Measurements from ENCODE around the gene SEC23B. TPM values are rescaled to one million over a fixed set of nuclear protein-coding genes. Genes with fewer than 3 reads are reported as not detected.

Gene SEC23B
- total RNA-seq, 2 donors from 2014 or later = 56.5 to 77.8 TPM

DNA sequence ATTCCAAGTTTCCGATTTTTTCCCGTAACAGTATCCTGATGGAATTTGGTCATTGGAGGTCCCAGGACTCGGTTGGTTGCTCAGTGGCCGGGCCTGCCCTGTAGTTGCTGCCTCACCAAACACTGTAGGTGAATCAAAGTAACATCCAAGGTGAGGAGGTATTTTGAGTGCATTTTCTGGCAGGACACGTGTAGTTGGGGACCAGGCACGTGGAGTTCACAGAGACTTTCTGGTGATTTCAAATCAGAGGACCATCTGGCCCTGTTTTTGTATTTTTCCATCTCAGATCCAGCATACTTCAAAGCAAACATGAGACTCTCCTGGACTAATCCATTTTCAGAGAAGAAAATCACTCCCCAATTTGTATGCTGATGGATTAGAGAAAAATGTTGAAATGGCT, 70.2 kb downstream of the SEC23B start:
- Histone ChIP-seq H3K4me1 (no peaks in the 10 kb centered on the region), H3K4me3 (no peak overlapping the region), H3K27ac (no peak overlapping the region), H3K9ac (ENCODE audit: low read depth in 2 of 2, low read length in 2 of 2) (no peak overlapping the region), H3K36me3 (no peaks in the 10 kb centered on the region), H3K9me3 (no peaks in the 10 kb centered on the region), H3K27me3 (no peaks in the 10 kb centered on the region)
- intact Hi-C loops (cut with DNase I) = loop anchor here (10.0 kb wide), 1 partner anchor 163 kb away; no protein-coding TSS in a partner anchor
- DNase-seq = no peak
- TF ChIP-seq, protein P1, sequence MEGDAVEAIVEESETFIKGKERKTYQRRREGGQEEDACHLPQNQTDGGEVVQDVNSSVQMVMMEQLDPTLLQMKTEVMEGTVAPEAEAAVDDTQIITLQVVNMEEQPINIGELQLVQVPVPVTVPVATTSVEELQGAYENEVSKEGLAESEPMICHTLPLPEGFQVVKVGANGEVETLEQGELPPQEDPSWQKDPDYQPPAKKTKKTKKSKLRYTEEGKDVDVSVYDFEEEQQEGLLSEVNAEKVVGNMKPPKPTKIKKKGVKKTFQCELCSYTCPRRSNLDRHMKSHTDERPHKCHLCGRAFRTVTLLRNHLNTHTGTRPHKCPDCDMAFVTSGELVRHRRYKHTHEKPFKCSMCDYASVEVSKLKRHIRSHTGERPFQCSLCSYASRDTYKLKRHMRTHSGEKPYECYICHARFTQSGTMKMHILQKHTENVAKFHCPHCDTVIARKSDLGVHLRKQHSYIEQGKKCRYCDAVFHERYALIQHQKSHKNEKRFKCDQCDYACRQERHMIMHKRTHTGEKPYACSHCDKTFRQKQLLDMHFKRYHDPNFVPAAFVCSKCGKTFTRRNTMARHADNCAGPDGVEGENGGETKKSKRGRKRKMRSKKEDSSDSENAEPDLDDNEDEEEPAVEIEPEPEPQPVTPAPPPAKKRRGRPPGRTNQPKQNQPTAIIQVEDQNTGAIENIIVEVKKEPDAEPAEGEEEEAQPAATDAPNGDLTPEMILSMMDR (IDR thresholded peaks at IDR 0.05) = no peak

DNA sequence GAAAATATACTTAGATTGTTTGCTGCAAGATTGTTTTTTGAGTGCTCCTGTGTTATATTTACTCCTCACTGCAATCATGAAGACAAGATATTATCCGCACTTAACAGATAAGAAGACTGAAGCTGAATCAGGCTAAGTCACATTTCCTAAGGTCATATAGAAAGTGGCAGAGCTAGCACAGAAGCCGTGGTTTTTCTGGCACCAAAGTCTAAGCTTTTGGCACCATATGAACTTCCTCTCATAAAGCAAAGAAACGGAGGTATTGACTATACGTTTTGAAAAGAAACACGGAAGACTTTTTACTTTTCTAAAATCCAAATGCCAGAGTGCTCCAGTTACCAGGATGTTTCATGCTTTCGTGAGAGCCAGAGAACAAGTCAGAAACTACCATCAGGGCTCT, 70.8 kb downstream of the SEC23B start:
- Histone ChIP-seq H3K9me3 (no peaks in the 10 kb centered on the region), H3K27me3 (no peaks in the 10 kb centered on the region), H3K36me3 (no peaks in the 10 kb centered on the region), H3K4me3 (no peak overlapping the region), H3K4me1 (no peaks in the 10 kb centered on the region), H3K27ac (no peak overlapping the region), H3K9ac (ENCODE audit: low read depth in 2 of 2, low read length in 2 of 2) (no peak overlapping the region)
- TF ChIP-seq, protein P1 (IDR thresholded peaks at IDR 0.05) = no peak
- intact Hi-C loops (cut with DNase I) = loop anchor here (10.0 kb wide), 1 partner anchor 164 kb away; no protein-coding TSS in a partner anchor
- no peak for DNase-seq

DNA sequence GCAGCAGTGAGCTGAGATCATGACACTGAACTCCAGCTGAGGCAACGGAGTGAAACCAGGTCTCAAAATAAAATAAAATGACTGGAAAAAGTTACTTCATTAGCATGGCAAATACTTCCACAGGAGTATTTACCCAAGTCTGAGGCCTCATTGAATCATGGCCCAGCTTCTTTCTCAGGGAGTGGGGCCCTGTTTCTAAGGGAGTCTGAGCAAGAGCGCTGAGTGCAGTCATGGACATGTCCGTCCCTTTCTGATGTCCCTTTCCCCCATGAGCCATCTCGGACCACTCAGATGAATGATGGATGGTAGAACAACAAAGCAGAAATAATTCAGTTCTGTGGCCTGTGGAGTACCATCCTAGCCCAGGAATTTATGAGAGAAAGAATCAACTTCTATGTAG, 72.3 kb downstream of the SEC23B start:
- TF ChIP-seq, protein P1 (IDR thresholded peaks at IDR 0.05) = no peak
- Histone ChIP-seq H3K4me3 (no peak overlapping the region), H3K36me3 (no peaks in the 10 kb centered on the region), H3K27me3 (no peaks in the 10 kb centered on the region), H3K9me3 (no peaks in the 10 kb centered on the region), H3K9ac (ENCODE audit: low read depth in 2 of 2, low read length in 2 of 2) (no peak overlapping the region), H3K4me1 (no peaks in the 10 kb centered on the region), H3K27ac (no peak overlapping the region)
- intact Hi-C loops (cut with DNase I) = no loop called here
- no peak for DNase-seq

DNA sequence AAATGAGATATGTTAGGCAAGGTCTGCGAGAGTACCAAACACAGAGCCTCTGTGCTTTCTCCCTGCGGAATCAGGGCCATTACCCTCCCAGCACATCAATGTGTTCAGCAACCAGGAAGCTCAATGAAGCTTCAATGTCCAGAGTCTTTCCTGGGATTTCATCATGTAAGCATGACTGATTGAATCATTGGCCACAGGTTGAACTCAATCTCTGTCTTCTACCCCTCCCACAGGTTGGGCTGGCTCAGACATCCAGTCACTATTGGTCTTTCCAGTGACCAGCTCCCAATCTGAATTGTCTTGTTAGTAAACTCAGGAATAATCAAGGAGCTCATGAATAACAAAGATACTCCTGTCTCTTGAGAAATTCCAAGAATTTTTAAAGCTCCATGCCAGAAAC, 77.4 kb downstream of the SEC23B start:
- TF ChIP-seq, protein P1 (IDR thresholded peaks at IDR 0.05) = no peak
- Histone ChIP-seq H3K27me3 (no peaks in the 10 kb centered on the region), H3K9me3 (no peaks in the 10 kb centered on the region), H3K36me3 (no peaks in the 10 kb centered on the region), H3K9ac (ENCODE audit: low read depth in 2 of 2, low read length in 2 of 2) (no peak overlapping the region), H3K27ac (no peak overlapping the region), H3K4me3 (no peak overlapping the region), H3K4me1 (peaks cover 3% of the 10 kb centered on the region)
- intact Hi-C loops (cut with DNase I) = no loop called here
- no peak for DNase-seq

DNA sequence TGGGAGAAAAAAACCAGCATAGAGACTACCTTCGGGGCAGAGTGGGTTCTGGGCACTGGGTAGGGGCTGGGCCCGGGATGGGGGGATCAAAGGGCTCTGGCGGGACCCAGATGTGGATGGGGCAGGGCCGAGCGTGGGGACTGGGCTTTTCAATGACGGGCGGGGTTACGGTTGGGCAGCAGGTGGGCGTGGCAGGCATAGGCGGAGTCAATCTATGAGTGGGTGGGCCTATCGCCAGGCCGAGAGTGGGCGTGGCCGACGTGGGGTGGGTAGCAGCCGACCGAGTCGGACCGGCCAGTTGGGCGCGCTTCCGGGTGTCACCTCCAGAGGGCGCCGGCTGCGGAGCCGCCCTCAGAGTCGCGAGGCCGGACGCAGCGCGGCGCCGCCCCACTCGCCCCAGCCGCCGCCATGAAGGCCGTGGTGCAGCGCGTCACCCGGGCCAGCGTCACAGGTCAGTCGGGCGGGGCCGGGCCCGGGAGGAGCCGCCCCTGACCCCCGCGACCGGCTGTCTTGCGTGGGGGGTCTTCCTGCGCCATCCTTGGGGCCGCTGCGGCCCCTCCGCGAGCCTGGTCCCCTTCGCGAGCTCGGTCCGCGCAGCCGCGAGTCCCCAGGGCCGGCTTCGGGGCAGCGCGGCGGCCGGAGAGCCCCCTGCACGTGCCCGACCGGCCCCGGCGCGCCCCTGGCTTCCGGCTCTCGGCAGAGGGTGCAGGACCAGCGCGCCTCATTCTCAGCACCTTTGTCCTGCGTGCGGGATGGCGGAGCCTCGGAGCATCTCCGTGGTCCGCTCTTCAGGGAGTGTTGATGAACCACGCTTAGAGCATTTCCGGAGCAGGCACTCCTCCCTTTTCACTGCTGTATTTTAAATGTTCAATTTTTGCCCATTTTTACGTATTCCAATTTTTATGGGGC, 80.2 kb downstream of the SEC23B start, which contains the start of gene DTD1:
TSS of gene DTD1 (plus strand) at position 390 of the 909 bp plus-strand sequence. CDS start at position 409, 19 bp downstream.
- intact Hi-C loops (cut with DNase I) = no loop called here
- Histone ChIP-seq H3K4me1 (peaks cover 3% of the 10 kb centered on the region), H3K9me3 (no peaks in the 10 kb centered on the region), H3K9ac (ENCODE audit: low read depth in 2 of 2, low read length in 2 of 2) (peak within 1 kb of the TSS; percentile 58 to 83), H3K27me3 (no peaks in the 10 kb centered on the region), H3K4me3 (peak within 1 kb of the TSS; percentile 89), H3K27ac (peak within 1 kb of the TSS; percentile 55), H3K36me3 (no peaks in the 10 kb centered on the region)
- DNase-seq = peak; percentile 96
- TF ChIP-seq, protein P1 (IDR thresholded peaks at IDR 0.05) = peak; percentile 63

Measured in colonic mucosa (tissue), 4 donors.